Peyer's patch (tissue), 4 donors: Measurements from ENCODE around the gene BHLHA15.

Source experiments
- POLR2A ChIP-seq, 2 donors: fragments of 450-650 bp; IDR thresholded peaks; one replicate each; pipeline ENCODE4 v1.5.1; 2017; ENCODE audit warnings: antibody characterized with exemption in 2 of 2, mild to moderate bottlenecking in 2 of 2, moderate library complexity in 2 of 2
- TF ChIP-seq, protein P1 (sequence below), 6 experiments: fragments of 450-650 bp in 4 of 6; fragments of 200-600 bp in 2 of 6; sonication (generic) in 1 of 6; IDR thresholded peaks; one replicate each; pipeline ENCODE4 v1.5.1; 2017 to 2019; ENCODE audit warnings: antibody characterized with exemption in 6 of 6, mild to moderate bottlenecking in 3 of 6, moderate library complexity in 1 of 6

DNA sequence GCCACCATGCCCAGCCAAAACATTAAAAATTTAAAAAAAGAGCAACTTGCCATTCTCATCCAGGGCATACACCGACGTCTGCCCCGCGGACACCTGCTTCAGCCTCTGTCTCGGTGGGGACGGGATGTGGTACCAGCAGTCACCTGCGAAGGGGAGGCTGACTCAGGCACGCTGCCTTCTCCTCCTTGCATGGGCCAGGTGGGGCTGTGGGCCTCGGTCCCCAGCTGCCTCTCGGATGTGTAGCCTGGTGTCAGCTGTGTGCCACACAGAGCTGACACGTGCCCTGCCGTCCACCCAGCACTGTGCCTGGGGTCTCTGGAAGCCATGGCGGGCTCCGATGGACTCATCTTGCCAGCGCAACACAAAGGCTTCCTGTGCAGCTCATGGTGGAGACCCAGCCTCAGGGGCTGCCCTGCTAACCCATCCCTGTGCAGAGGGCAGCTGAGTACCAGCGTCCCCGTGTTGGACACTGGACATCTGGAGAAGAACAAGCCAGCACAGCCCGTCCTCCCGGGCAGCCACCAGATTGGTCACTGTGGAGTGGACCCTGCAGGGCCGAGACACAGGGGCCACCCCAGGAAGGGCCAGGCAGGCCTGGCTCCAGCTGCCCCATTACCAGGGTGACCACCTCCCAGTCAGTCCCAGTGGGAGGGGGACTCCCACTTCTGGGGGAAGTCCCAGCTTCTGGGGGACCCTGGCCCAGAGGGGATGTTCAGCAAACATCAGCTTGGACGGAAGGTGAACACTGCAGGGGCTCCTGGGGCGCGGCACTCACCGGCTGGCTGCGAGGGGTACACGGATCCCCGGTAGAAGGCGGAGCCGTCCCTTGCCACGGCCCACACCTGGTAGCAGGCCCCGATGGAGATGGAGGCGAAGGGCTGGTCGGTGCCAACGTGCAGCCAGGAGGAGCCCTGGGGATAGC is 10.6 kb downstream of the BHLHA15 start:
- TF ChIP-seq POLR2A (IDR thresholded peaks at IDR 0.05) = no peak
- TF ChIP-seq, protein P1, sequence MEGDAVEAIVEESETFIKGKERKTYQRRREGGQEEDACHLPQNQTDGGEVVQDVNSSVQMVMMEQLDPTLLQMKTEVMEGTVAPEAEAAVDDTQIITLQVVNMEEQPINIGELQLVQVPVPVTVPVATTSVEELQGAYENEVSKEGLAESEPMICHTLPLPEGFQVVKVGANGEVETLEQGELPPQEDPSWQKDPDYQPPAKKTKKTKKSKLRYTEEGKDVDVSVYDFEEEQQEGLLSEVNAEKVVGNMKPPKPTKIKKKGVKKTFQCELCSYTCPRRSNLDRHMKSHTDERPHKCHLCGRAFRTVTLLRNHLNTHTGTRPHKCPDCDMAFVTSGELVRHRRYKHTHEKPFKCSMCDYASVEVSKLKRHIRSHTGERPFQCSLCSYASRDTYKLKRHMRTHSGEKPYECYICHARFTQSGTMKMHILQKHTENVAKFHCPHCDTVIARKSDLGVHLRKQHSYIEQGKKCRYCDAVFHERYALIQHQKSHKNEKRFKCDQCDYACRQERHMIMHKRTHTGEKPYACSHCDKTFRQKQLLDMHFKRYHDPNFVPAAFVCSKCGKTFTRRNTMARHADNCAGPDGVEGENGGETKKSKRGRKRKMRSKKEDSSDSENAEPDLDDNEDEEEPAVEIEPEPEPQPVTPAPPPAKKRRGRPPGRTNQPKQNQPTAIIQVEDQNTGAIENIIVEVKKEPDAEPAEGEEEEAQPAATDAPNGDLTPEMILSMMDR (IDR thresholded peaks at IDR 0.05) = no peak
